ENCODE data around the gene ORM1.

ORM1 gene

DNA sequence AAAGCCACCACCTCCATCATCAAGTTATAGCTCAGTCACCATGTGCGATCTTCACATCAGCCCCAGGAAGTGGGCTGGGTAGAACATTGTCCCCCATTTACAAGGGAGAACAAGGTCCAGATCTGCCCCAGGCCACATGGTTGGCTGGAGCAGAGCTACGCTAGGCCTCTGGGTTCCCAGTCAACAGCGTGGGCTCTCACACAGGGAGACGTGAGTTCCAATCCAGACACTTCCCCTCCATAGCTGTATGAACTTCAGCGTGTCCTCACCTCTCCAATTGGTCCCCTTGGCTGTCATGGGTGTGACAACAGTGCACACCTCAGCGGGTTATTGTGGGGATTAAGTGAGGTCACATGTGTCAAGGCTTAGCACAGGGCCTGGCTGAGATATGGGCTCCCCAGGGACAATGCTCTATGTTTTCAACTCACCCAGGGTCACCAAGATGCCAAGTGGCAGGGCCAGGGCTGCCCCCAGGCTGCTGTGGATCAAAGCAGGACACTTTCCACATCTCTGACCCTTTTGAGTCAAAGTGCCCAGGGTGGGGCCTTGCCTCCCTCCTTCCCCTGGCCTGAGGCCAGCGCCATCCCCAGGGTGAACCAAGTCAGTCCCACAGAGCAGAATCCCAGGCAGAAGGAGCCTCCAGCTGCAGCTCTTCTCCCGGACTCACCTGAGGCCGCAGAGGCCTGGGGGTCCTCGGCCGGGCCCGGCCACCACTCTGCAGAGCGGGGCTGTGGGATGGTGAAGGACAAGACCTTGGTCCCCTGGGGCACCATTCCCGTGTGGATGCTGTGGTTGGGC lies 45.1 kb downstream of the ORM1 start:
- ChIA-PET CTCF (no interaction called here), POLR2A (no interaction called here)
- TF ChIP-seq TARDBP (IDR thresholded peaks at IDR 0.05), result no peak
- TF ChIP-seq HDGF (IDR thresholded peaks at IDR 0.05; ENCODE audit: borderline replicate concordance), result no peak
- TF ChIP-seq, protein P1, sequence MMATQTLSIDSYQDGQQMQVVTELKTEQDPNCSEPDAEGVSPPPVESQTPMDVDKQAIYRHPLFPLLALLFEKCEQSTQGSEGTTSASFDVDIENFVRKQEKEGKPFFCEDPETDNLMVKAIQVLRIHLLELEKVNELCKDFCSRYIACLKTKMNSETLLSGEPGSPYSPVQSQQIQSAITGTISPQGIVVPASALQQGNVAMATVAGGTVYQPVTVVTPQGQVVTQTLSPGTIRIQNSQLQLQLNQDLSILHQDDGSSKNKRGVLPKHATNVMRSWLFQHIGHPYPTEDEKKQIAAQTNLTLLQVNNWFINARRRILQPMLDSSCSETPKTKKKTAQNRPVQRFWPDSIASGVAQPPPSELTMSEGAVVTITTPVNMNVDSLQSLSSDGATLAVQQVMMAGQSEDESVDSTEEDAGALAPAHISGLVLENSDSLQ (IDR thresholded peaks at IDR 0.05), result no peak
- TF ChIP-seq ZNF384 (IDR thresholded peaks at IDR 0.05), result no peak
- no peak for TF ChIP-seq NFRKB (IDR thresholded peaks at IDR 0.05)
- no peak for TF ChIP-seq SUZ12 (IDR thresholded peaks at IDR 0.05)
- no peak for TF ChIP-seq FOXK2 (IDR thresholded peaks at IDR 0.05)
- no peak for DNase-seq (ENCODE audit: extremely low spot score)

DNA sequence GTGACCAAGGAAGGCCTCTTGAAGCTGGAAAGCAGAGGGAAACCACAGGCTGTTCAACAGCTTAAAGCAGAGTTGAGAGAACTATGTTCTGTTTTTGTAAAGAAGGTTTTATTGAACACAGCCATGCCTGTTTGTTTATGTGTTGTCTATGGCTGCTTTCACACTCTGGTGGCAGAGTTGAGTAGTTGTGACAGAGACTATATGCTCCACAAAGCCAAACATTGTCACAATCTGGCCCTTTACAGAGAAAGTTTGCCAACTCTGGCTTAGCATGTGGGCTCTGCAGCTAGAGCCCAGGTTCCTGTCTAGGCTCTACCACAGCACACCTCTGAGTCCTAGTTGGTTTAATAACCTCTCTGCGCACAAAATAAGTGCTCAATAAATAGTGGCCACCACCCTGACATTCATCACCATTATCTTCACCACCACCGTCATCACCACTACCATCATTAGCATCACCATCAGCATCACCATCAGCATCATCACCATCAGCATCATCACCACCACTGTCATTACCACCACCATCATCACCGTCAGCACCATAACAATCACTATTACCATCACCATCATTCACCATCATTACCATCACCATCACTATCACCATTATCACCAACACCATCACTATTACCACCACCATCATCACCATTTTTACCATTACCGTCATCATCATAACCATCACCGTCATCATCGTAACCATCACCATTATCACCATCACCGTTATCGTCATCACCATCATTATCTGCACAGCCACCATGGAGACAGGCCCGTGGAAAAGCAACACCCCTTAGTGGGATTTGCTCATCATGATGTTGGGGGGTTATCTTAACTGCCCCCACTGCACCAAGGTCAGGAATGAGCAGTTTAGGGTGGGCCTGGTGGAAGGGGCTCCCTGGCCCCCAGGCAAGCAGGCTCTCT lies 46.6 kb downstream of the ORM1 start:
- TF ChIP-seq L3MBTL2 (conservative IDR thresholded peaks at IDR 0.05) (no peak), CTBP1 (IDR thresholded peaks at IDR 0.05; ENCODE audit: borderline replicate concordance) (peak; percentile 25; the same call in 1 of the 2 replicates), BHLHE40 (IDR thresholded peaks at IDR 0.05; ENCODE audit: borderline replicate concordance) (no peak), ELF4 (IDR thresholded peaks at IDR 0.05) (no peak)
- no peak for DNase-seq (ENCODE audit: extremely low spot score)
- ChIA-PET CTCF (no interaction called here), POLR2A (no interaction called here)

DNA sequence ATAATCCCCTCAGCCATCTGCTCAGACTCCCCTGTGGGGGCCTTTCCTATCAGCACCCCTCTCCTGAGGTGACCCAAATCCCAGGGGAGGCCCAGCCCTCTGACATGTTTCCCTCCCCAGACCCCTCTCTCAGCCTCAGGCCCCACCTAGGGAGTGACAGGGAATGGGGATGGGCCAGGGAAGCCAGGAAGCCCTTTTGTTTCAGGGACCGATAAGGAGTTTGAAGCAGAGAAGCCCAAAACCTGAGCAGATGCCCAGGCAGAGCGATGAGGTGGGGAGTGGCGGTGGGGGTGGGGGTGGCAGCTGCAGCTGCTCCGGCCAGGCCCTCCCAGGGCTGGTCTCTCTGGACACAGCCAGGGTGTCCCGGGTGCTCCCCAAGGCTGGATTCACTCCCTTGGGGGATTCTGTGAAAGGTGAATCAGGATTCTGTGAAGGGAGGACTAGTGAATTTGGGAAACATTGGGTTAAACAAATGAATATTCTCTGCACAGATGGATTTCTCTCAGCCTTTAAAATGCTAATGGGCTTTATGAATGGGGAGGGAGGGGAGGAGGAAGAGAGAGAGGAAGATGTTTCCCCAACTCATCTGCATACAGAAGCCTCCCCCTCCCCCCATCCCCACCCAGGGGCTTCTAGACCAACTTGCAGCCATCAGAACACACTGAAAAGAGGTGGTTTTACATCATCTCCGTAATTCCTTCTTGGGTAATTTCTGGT lies 47.5 kb downstream of the ORM1 start:
- TF ChIP-seq ZNF384 (IDR thresholded peaks at IDR 0.05) (no peak), BHLHE40 (IDR thresholded peaks at IDR 0.05; ENCODE audit: borderline replicate concordance) (no peak)
- POLR2A ChIA-PET, result no interaction called here
- CTCF ChIA-PET, result no interaction called here
- no peak for DNase-seq (ENCODE audit: extremely low spot score)

DNA sequence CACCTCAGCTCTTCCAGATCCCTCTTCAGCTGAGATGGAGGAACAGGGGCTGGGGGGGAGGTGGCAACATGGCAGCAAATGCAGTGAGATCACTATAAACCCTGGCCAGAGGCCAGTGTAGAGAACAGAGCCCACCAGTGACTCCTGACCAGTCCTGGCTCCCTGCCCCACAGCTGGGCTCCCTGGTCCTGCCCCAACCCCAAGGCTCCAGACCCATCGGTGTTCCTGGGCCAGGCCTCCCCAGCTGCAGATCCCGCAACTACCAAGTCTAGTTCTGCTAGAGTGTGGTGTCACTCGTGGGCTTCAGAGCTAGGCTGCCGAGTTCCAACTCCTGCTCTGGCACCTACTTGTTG lies 48.0 kb downstream of the ORM1 start:
- ChIA-PET POLR2A (no interaction called here), CTCF (no interaction called here)
- TF ChIP-seq FOXM1 (IDR thresholded peaks at IDR 0.05; ENCODE audit: borderline replicate concordance) (no peak), ARNT (IDR thresholded peaks at IDR 0.05) (no peak), CTBP1 (IDR thresholded peaks at IDR 0.05; ENCODE audit: borderline replicate concordance) (no peak), SUZ12 (IDR thresholded peaks at IDR 0.05) (no peak), FOXA1 (IDR thresholded peaks at IDR 0.05) (no peak), L3MBTL2 (conservative IDR thresholded peaks at IDR 0.05) (no peak), ZNF384 (IDR thresholded peaks at IDR 0.05) (no peak), NFRKB (IDR thresholded peaks at IDR 0.05) (no peak), LEF1 (IDR thresholded peaks at IDR 0.05; ENCODE audit: borderline replicate concordance) (no peak), TARDBP (IDR thresholded peaks at IDR 0.05) (no peak), FOXK2 (IDR thresholded peaks at IDR 0.05) (no peak), BHLHE40 (IDR thresholded peaks at IDR 0.05; ENCODE audit: borderline replicate concordance) (no peak), HDGF (IDR thresholded peaks at IDR 0.05; ENCODE audit: borderline replicate concordance) (no peak), ELF4 (IDR thresholded peaks at IDR 0.05) (no peak)
- TF ChIP-seq, protein P1 (IDR thresholded peaks at IDR 0.05), result no peak
- DNase-seq (ENCODE audit: extremely low spot score), result no peak

DNA sequence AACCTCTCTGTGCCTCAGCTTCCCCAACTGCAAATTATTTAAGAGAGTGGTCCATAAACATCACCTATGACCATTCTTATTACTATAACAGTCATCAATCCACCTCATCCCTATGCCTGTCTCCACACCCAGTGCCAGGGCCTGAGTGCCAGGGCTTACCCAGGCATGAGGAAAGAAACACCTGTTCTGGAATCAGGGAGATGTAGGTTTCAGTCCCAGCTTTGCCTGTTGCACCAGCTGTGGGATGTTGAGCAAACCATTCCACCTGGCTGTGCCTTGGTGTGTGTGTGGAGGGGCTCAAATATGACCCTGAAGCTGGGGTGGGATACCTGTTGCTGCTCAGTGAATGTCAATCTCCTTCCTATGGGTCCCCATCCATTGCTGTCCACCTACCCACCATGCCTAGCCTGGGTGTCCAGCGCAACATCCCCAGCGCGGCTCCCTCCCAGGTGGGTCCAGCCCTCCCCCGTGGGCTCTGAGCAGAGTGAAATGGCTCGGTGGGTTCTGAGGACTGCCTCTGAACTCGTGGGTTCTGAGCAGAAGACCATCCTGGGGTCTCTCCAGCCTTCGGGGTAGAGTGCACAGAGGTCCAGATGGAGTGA lies 48.5 kb downstream of the ORM1 start:
- CTCF ChIA-PET, result no interaction called here
- DNase-seq (ENCODE audit: extremely low spot score), result no peak
- POLR2A ChIA-PET, result no interaction called here
- TF ChIP-seq FOXM1 (IDR thresholded peaks at IDR 0.05; ENCODE audit: borderline replicate concordance), result no peak
- no peak for TF ChIP-seq ARNT (IDR thresholded peaks at IDR 0.05)
- TF ChIP-seq CTBP1 (IDR thresholded peaks at IDR 0.05; ENCODE audit: borderline replicate concordance), result no peak
- TF ChIP-seq L3MBTL2 (conservative IDR thresholded peaks at IDR 0.05), result no peak
- TF ChIP-seq HDGF (IDR thresholded peaks at IDR 0.05; ENCODE audit: borderline replicate concordance), result no peak
- TF ChIP-seq, protein P1 (IDR thresholded peaks at IDR 0.05), result no peak

Measured in HEK293T (cell line).